ENCODE data around the gene AKAP3.
A peak's percentile ranks its signal among the peaks of the same experiment; 100 is the strongest.

AKAP3 gene

DNA sequence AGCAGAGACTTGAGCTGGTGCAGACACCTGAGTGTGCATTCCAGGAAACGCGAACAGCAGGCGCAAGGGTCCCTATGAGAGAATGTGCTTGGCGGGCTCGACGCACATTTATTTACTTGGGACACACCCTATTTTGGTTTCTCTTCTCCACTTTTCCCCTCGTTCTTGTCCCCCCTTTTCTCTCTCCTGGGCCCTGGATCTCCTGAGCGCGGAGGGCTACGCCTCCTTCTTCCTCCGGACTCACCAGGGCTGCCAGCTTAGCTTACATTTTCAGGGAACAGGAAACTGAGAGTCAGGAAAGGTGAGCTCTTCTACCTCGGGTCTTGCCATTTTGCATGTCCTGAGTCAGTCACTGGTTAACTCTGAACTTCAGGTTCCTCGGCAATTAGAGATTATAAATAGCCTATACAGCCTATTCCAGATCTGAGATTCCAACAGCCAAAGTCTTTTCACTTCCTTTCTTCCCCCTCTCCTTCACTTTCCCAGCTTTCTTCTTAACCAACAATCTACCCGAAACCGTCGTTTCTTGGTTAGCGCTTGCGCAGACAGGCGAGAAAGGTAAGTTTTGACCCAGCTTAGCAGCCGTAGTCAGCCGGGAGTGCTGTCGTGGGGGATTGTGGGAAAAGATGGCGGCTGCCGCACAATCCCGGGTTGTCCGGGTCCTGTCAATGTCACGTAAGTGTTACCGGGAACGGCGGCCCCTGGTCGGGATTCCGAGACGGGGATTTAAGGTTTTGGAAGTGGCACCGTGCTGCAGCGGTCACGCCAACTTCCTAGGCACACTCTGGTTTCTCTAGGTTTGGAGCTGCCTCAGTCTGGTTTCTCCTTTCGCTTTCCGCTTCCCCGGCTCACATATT lies at the start of gene AKAP3, which contains the start of gene NDUFA9:
Gene AKAP3 (minus strand): TSS at position 551 of the 857 bp plus-strand sequence. CDS start 10,855 bp downstream, outside the sequence.
Gene NDUFA9 (plus strand): TSS at position 614 of the 857 bp plus-strand sequence. CDS start 13 bp downstream, at position 627.
- peak; percentile 79 to 83 for DNase-seq

DNA sequence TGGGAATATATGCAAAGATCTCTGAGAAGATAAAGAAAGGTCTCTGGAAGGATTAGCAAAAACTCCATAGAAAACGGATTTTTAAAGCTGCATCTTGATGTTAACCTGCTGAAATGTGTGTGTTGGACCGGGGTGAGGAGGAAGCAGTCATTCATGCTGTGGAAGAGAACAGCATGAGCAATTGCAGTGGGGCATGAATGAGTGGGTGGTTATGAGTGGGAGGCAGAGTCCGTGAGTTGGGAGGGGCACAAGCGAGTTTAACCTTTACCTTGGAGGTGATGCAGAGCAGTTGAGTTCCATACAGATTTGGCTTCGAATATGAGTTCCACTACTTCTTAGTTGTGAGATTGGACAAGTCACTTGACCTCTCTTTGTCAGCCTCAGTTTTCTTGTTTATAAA lies 41.9 kb upstream of the AKAP3 start:
- no peak for DNase-seq

DNA sequence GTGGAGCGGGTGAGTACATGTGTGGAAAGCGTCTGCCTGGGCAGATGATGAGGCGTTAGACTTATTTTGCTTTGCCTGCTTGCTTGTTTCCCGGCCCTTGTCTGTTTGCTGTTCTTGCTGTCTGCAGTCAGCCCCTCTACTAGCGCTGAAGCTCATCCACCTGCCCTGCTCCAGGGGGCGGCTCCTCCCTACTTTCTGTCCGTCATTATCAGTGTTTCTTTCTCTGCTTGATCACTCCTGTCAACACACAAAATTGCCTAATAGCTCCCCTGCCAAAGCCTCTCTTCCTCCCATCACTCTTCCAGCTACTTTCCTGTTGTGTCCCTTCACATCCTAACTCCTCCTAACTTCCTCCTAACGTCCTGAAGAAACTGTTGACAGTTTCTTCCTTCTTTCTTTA lies 36.5 kb upstream of the AKAP3 start:
- no peak for DNase-seq

DNA sequence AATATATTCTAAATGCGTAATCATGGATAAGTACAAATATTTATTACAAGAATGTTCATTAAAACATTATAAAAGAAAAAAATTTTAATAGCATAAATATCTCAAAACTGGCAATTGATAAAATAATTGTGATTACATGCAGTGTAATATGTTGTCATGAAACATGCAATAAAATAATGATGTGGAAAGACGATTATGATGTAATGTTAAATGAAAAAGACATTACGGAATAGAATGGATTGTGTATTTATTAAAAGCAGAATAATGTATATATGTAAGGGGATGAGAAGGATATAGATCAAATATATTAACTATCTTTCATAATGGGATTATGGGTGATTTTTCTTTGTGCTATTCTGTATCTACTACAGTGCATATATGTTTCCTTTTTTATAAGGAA lies 32.9 kb upstream of the AKAP3 start:
- no peak for DNase-seq

DNA sequence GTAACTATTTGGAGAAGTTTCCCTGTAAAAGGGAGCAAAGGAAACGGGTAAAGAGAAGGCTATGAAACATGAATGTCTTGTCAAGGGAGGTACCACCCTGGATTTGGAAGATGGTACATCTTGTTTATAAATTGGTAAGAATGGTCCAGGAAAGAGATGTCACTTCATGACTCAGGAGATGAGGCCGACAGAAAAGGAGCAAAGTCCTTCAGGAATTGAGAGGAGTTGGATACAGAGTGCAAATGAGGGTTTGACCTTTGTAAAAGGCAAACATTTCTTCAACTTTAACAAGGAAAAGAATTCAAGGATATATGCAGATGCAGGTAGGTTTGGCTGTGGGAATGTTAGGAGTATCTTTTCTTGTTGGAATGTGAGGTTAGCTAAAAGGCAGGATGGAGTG lies 30.9 kb upstream of the AKAP3 start:
- DNase-seq: no peak

DNA sequence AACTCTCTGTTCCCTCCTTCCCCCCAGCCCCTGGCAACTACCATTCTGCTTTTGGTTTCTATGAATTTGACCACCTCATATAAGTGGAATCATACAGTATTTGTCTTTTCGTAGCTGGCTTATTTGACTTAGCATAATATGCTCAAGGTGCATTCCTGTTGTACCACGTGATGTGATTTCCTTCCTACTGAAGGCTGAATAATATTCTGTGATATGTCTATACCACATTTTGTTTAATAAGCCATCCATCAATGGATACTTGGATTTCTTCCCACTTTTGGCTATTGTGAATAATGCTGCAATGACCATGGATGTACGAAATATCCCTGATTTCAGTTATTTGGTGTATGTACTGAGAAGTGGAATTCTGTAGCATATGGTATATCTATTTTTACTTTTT lies 16.4 kb upstream of the AKAP3 start:
- no peak for DNase-seq

DNA sequence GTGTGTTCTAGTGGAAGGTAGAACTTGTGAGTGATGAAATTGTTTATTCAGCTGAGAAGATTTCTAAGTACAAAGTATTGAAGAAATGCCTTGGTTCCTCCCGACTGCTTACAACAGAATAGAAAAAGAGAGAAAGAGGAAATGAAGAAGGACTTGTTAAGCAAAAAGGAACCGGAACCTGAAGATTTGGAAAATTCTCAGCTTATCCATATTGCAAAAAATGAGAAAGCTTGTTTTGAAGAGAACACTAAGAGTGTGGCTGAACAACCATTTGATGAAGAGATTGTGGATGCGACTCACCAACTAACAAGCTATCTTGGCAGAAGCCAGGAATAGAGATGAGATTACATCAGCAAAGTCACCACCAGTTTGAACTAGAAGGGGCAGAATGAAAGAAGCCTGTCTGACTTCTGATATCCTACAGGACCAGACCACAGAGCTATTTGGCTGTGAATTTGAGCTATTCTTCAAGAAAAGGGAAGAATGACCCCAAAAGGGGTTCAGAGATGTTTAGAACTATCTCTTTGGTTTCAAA lies 15.2 kb upstream of the AKAP3 start:
- no peak for DNase-seq

DNA sequence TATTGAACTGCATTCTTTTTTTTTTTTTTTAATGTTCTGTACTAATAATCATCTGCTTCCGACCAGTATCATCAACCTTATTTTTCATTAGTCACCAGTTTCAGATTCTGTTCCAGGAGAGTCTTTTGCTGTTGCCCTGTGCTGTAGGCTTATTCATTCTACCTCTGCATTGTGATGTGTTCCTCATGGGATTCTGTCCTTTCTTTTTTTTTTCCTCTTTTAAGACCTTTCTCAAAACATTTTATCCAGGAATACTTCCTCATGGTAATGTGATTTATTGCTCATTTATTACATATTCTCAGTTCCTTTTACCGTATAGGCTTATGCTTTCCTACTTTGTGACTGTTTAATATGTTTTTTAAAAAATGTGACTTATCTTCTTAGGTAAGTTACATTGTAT lies 4.8 kb upstream of the AKAP3 start:
- no peak for DNase-seq

DNA sequence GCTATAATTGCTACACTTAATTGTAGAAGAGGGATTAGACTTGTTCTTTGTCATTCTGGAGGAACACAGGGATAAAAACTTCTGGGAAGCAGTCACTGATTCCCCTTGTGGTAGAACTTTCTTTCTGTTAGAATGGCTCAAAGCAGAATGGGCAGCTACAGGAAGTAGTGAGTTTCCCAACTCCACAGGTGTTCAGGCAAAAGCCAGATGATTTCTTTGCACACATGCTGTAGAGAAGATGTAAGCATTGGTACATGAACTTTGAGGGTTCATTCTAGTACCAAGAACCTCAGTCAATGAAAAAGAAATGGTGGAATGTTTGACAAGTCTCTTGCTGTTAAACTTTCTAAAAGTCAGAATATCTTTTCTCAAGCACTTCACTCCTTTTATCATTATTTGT lies 4.4 kb upstream of the AKAP3 start:
- DNase-seq: no peak

DNA sequence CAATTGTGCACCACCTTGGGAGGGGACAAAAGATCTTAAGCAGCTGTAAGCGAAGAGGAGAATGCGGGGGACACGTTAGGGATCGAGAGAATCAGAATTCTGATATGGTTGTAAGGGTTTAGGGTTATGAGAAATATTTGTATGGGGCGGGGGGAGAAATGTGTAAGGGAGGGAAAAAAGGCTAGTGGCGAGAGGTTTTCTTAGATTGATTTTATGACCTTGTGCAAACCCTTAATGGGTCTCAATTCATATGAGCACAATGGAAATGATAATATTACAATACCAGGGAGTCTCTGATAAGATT lies 459 bp upstream of the AKAP3 start:
- DNase-seq: no peak

DNA sequence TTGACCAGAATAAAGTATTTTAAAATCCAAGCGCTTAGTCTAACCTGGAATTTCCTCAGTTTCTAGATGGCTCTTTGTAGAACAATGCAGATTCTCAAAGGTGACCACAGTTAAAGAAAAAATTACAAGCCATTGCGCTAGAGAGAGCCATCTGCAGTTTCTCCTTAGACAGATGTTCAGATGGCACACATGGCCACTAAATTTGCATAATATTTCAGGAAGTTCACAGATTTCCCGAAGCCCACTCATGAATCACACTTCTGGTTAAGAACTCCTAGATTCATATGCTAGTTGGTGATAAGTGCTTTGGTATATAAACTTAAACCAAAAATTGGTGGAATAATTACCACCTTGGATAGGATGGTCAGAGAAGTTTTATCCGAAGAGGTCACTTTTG lies 749 bp downstream of the AKAP3 start:
- peak in 1 of 2 donors; percentile 1 for DNase-seq

DNA sequence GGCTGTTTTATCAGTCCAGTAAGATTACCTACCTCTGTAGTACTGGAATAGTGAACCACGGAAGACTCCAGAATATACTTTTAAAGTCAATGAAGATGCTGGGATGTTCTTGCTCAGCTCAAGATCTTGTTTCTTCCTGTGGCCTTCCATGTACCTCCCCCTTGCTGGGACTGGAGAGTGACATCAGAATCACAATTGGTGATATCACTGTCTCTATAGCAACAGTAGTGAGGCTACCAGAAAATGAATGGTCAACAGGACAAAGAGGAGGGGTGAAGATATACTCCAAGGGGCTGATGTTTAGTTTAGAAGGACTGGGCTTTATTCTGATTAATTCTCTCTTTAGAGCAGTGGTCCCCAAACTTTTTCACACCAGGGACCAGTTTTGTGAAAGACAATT lies 3.8 kb downstream of the AKAP3 start:
- no peak for DNase-seq

DNA sequence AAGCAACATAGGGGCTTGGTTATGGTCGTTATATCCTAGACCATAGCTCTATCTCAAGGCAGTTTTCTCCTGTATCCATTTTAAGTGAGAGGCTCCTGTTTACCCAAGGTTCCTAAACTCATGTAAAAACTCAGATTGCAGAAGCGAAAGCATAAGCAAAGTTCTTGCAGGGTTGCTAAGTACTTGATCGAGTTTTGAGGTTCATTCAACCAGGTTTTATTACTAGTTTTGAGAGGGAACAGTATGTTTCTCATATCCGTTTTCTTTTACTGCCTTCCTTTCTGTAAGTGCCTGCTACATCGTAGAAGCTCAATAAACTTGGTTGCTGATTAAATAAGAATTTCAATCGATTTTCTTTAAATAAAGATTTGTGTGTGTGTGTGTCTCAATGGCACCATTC lies 5.1 kb downstream of the AKAP3 start:
- no peak for DNase-seq

DNA sequence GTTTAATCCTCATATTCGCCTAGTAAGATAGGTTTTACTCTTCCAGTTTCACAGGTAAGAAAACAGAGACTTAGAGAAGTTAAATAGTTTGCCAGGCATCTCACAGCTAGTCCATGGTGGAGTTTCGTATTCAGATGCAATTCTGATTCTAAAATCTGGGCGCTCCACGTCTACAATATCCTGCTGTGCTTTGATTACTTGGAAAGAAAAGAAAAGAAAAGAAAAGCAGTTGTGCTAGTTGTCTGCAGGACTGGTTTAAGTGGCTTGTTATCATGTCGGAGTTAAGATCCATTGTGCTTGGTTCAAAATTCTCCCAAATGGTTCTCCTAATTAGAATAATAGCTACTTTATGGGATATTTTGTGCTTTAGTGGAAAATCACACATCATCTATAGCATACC lies 18.6 kb downstream of the AKAP3 start:
- DNase-seq: no peak

DNA sequence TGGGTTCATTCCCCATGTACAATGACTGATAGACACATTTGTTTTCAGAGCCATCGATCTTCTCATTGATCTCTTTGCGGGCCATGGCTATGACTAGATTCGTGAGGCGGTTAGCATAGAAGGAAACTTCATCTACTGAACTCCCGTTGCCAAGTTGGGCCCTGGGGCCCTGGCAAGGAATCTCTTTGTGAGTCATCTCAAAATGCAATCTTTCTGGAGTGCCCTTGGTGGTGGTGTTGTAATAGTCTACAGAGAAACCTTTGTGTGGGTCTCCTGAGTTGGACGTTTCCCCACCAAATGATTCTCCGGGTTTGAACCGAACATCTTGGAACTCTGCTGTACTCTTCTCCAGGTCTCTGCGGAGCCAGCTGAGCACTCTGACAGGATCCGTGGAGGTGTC lies 20.4 kb downstream of the AKAP3 start:
- no peak for DNase-seq

DNA sequence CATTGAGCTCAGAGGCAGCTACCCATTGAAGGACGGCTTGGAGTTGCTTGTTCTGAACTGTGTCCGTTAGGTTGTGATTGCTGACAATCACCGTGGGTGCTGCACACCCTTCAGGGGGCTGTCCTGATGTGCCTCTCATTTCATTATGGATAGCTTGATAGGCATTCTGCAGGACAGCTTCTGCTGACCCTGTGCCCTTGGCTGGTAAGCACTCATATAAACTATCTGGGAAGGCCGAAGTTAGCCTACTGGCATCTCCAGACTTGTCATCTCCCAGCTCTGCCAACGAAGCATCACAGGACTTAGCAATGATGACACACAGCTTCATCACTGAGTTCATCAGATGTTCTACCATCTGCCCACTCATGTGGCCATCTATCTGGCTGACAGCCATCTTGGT lies 22.3 kb downstream of the AKAP3 start:
- DNase-seq: no peak

DNA sequence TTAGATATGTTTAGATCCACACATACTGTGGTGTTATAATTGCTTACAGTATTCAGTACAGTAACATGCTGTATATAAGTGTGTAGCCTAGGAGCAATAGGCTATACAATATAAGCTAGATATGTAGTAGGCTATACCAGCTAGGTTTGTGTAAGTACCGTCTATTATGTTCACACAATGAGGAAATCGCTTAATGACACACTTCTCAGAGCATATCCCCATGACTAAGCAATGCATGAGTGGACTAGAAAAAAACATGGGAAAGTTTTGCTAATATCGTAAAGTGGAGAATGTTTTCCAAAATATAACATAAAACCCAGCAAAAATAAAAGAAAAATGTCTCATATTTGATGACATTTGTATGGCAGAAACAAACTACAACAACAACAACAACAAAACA lies 27.3 kb downstream of the AKAP3 start:
- DNase-seq: no peak

DNA sequence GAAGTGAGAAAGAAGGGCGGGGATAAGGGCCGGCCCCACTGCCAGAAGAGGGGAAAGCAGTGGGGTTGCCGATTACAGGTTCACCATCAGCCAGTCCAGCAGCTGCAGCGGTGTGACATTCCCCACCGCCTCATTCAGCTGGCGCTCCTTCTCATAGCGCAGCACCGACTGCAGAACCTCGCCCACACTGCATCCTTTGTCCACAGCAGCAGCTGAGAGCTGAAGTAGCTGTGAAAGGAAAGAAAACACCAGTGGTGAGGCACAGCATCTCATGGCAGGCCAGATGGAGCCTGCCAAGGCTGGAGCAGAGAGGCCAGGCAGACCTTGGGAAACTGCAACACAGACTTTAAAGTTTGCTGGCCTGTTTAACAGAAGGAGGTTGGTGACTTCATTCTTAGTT lies 33.2 kb downstream of the AKAP3 start:
- DNase-seq: no peak

DNA sequence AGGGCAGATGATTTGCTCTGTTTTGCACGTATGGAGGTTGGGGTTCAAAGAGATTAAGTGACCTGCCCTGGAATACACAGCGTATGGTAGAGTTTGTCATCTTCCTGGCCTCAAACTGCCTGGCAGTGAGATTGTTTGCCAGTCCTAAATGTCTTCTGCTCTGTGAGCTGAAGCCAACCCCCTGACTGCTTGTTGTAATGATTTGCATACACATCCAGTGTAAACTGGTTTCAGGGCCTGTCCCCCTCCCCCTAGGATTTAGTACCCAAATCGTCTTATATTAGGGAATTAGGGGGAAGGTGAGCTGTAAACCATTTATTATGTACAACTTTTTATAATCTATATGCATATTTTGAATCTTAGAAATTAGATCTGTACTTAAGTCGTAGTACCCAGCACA lies 38.4 kb downstream of the AKAP3 start:
- no peak for DNase-seq

DNA sequence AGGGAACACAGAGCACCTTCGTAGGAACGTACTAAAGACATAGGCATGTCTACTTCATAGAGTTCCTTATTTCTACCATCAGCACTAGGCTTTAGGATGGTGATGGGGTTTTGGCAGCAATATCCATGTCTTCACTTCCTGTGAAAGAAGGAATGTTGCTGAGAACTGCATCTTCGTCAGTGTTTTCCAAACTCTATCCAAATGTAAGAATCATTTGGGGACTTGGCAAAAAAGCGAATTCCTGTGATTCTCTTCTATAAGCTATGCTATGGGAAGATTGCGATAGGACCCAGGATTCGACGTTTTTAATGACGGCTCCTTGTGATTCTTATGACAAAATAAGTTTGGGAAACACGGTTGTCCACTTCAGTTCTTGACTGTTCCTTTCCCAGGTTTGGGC lies 39.8 kb downstream of the AKAP3 start:
- no peak for DNase-seq

DNA sequence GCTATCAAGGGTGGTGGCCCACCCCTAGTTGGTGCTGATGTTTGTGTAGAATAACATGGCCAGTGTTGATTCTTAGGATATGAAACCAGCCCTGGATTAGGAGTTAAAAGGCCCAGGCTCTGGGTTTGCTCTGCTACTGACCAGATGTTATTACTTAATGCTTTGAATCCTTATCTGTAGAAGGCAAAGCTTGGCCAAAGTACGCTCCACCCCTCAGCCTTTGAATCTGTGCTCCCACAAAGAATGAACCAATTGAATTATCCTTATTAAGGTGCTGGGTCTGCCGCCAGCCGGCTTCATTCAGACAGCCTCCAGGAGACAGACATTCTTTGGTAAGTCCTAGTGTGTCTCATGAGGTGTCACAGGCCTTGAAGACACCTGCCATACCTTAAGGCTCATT lies 41.8 kb downstream of the AKAP3 start:
- no peak for DNase-seq

DNA sequence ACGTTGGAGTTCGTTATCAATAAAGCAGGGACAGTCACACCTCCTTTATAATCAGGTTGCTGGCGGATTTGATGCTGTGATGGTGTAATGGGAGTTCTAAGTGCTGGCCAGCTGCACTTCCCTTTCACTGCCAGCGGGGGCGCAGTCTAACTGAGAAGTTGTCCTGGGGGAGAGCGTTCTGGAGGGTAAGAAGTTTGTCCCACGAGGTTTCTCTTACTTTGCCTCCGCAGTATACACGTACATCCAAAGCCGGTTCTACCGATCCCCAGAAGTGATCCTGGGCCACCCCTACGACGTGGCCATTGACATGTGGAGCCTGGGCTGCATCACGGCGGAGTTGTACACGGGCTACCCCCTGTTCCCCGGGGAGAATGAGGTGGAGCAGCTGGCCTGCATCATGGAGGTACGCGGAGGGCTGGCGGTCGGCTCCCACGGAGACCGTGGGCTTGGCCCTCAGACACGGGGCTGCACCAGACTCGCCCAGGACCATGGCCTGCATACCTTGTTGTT lies 44.1 kb downstream of the AKAP3 start:
- DNase-seq: peak; percentile 81

DNA sequence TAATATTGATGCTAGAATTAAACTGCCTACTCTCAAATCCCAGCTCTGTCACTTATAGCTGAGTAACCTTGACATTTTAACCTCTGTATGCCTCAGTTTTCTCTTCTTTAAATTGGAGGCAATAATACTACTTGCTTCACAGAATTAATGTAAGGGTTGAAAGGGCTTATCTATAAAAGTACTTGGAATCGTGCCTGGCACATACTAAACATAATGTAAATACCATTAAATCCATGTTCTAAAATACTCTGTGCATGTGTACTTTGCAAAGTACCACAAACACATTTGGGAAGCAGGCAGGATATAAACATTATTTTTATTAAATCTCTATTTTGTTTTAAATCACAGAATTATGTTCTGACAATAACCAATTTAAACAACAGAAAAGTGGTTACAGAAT lies 44.9 kb downstream of the AKAP3 start:
- DNase-seq: no peak

DNA sequence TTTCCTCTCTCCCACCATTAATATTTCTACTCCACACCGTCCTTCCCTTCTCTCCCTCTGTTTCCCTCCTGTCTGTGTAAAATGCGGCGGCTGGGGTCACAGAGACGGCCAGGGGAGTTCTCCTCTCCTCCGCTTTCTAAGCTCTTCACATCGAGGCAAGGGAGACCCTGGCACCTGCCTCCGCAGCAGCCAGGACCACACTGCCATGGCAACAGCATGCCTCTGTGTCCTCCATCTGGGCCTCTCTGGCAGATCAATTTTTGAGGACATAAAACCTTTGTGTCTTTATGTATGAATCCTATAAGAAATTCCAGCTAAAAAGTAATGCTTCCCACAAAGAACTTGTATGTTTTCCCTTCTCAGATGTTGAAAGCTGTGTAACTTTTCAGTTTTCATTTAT lies 45.4 kb downstream of the AKAP3 start:
- DNase-seq: no peak

DNA sequence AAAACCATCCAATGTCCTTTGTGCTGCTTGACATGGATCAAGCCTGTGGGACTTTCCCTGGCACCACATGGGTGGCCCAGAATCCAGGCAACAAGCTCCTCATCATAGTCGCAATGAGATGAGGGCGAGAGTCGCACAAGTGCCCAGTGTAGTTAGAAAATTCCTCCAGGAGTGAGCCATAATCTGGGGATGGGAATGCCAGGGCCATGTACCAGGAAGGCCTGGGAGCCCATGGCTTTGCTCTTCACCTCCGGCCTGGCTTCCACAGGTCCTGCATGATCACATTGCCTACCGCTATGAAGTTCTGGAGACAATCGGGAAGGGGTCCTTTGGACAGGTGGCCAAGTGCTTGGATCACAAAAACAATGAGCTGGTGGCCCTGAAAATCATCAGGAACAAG lies 53.0 kb downstream of the AKAP3 start:
- no peak for DNase-seq

All from CD4-positive, alpha-beta T cell treated with Interleukin-1 beta for 1 hour (primary cell).